ENCODE results near the gene ZIC4.

ZIC4 gene

DNA sequence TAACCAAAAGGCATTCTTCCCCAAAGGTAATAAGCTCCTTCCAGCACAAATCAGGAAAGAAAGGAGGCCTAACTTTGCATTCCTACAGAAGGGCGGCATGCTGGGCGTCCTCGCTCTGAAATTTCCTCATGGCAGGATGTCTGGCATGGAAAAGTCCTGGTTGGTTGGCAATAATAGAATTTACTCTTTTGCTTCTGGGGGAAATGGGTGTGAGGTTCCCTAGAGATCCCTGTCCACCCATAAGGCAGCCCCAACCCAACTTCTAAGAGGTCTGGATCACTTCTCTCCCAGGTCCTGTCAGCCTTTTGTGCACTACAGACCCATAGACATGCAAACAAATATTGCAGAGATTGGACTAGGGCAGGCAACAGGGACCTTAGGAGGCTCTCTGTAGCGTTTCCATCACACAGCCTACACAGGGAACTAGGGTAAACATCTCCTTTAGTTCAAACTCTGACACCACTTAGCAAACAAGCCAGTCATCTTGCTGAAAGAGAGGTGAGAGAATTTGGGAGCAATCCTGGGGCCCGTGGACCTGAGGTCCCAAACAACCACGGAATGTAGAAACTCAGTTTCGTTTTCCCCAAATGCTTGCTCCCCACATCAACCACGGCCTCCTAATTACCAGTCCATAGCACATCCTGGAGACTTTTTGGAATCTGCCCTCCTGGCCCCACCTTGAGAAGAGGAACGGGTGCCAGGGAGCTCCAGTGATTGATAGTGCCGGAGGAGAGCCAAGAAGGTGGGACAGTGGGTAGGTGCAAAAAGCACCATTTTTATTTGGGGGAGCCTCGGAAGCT lies 2.1 kb downstream of the ZIC4 start:
- DNase-seq, result no peak

DNA sequence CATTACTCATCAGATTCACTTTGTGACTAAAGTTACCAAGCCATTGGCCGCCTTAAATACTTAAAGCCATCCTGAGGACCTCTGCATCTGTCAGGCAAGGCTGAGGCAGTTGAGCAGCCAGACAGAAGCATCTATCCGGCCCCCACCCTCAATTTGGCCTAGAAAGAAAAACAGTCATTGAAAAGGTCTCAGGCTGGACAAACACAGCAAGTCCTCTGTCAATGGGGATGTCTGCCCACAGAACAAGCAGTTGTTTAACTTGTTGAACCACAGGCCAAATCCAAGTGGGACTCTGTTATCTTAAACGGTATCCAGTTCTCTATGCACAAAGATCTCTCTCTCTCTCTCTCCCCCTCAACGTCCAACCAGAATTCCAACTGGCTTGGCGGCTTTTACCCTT lies 2.8 kb downstream of the ZIC4 start:
- no peak for DNase-seq

DNA sequence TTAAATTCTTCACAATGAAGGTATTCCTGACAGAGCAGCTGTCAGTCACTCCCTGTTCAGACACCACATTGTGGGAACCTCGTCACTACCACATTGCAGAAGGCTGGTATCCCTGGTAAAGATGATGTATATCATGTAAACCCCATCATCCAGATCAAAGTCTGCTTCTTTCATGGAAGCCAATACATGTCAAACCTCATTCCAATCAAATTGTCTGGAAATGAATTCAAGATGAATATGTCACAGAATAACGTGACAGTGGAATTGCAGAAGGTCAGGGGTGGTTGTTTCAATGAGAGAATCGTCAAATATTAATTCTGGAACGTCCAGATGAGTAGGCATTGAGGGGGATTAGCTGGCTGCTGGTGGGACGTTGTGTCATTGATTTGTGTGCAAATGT lies 4.2 kb downstream of the ZIC4 start:
- no peak for DNase-seq

DNA sequence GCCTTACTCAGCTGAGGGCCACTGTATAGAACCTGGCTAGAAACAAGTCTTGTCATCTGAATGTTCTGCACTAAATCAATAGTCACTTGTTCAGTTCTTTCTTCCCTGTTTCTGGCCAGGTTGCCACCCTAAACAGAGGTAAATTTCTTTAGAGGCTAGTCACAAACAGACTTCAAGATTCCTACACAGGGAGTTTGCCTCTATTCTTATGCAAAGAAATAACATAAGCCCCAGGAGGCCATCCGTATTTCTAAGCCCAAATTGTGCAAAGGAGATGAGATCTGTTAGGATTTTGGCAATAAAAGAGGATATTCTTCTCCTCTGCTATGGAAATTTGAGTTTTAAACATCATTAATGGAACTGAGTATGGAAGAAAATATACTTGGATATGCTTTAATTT lies 4.9 kb downstream of the ZIC4 start:
- no peak for DNase-seq

DNA sequence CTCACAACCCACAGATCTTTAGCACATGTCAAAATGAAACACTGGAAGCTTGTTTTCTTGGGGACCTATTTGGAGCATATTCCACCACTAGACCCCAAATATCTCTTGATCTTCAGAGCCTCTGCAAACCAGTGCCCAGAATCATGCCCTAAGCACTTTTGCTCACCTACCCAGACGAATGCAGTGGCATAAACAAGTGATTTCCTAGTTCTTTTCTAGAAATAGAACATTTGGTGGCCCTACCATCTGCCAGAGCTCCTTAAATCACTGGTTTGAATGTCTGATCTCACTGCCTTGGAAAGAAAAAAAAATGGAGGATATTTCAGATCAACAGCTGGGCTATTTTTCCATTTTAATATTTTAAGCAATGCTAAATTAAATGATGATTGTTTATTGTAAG lies 5.3 kb downstream of the ZIC4 start:
- DNase-seq, result no peak

DNA sequence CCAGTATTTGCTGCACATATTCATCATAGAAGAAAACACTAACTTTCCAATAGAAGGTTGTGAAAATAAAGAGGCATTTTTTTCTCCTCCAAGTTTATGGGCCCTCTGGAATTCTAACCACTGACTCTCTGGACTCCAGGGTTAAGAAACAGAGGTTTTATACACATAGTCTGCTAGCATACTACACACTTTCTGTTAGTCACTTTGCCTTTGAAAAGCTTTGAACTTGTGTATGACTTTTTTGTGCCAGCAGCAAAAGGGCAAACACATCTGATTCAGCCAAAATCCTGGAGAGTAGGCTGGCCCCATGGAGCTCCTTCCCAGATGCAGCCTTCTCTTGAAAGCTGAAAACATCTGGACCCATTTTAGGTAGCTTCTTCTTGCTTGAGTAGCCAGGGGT lies 6.2 kb downstream of the ZIC4 start:
- DNase-seq, result no peak

DNA sequence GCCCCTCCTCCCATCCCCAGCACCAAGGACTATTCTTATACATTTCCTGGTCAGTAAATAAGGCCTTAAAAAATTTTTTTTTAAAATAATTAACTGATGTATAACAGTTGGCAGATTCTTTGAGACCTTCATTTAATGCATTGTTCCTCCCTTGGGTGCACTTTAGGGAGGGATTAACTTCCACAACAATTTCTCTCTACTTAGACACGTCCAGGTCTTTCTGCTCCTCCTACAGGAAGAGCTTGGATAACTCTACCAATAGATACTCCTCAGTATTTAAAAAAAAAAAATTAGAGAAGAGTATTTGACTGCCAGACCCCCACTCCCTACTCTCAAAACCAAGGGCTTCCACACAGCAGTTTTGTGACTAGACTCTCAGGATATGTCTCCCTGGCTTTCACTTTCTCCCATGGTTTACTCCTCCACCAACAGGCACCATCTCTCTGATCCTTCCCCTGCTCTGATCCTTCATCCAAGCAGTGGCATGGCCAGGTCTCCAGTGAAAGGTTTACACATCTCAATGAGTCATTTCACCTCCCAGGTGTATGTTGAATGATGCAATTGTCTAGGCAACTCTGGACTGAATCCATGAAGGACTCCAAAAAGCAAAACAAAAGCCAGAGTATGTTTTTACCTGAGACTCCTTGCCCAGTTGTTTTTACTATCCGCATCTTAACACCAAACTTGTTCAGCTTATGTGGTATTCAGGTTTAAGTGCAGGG lies 7.4 kb downstream of the ZIC4 start:
- DNase-seq, result no peak

DNA sequence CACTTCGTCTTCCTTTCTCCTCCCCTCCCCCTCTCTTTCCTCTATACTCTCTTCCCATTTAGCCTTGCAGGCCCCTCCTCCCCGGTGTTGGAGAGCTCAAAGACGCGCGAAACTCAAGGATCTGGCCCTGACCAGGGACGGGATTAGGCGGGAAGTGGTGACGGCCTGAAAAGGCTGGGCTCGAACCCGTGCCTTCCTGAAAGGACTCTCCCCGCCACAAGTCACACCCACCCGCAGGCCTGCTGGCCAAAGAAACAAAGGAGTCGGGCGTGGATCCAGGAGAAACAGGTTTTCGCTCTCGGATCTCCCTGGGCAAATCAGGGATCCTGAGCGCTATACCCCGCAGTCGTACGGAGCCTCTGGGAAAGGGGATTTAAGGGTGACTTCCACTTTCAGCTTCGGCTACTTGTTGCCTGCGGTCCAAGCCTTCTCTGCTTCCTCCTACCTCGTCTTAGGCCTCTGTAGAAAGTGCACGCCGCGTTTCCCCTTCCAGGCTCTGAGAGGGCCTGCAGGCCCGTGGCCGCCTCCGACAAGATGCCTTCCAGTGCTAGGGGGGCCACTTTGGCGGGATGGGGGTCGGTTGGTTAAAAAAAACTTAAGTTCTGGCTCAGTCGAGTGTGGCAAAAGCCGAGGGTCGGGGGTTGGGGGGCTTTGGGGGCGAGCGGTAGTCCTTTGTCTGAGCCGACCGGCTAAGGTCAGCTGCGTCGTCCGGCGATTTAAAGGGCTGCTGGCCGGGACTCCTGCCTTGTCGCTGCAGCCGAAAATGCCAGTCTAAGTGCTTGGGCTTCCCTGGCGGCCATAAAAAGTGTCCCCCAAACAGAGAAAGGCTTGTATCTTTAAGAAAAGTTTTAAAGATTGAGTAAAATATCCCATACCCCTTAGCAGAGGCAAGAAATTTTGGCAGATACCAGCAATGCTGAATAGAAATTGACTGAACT lies 8.2 kb downstream of the ZIC4 start:
- no peak for DNase-seq

DNA sequence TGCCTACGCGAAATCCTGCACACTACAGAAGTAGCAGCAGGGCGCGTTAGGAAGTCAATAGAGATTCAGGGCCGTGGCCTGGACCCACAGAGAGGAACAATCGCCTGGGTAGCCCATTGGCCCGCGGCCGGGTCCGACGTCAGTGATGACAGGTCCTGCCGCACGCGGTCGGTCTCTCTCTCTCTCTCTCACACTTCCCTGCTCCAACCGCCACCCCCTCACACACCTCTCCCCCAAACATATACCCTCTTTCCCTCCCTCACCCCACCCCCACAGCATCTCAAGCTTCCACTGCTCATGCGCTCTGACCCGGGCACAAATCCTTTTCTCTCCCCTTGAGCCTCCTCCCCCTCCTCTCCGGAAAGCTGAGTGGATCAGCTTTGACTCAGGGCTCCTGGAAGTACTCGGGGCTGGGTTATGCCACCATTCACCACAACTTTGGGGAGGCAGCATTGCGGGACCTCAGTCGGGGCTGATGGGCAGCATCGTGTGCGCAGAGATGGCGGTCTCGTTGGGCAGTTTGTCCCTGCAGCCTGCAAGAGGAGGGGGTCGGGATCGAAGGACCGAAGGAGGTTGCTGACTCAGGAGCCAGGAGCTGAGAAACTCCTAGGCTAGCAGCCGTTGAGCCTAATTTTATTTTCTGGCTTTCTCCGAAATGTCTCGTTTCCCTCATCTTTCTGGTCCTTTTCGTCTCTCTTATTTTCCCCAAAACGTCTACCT lies 9.0 kb downstream of the ZIC4 start:
- DNase-seq, result no peak

DNA sequence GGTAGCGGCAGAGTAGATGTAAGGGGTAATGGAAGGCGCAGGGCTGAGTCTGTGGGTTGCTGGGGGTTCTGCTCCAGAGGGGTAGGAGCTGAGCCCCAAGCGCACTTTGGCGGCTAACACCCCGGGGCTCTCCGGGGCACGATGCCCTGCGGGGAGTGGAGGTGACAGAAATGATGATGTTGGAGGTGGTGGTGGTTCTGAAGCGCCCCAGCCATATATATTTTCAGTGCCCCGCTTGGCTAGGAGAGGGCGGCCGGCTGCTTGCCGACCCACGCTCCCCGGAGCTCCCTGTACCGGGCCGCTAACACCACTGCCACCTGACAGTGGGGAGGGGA lies 9.7 kb downstream of the ZIC4 start:
- DNase-seq, result no peak

DNA sequence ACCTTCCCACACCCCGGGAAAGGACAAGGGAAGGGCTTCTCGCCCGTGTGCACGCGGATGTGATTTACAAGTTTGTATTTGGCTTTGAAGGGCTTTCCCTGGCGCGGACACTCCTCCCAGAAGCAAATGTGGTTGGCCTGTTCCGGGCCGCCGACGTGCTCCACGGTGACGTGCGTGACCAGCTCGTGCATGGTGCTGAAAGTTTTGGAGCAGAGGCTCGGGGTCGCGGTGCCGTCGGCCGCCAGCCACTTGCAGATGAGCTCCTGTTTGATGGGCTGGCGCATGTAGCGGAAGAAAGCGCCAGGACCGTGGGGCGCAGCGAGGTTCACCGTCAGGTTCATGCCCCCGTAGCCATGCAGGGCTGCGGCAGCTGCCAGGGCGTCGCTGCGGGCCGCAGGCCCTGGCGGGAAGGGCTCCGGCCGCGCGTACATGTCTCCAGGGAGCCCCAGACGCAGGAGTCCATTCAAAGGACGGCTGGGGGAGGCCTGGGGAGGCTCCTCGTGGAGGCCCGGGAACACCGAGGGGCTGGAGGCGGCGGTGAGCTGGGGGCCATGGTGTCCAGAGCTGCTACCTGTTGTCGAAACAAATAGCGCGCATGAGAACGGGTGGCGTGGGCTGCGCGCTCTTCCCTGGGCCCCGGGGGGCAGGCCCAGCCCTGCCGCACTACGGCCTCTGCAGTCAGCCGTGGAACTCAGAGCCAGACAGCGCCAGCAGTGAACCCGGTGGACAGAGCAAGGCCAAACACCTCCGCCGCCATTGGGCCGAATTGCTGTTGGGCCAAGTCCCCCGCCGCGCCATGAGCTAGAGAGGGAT lies 10.2 kb downstream of the ZIC4 start:
- no peak for DNase-seq

DNA sequence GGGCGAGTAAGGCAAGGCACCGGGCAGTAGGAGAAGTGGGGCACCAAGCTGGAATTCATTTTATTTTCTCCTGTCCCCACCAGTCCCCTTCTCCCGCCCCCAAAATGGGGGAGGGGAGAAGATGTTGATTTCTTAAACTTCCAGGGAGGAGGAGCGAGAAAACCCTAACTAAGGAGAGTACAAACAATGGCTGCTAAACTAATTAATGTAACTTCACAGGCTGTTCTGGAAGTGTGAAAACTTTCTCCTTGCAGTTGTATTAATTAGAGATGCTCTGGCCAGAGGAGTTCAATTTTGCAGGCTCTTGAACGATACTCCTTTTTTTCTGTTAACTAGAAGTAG lies 11.5 kb downstream of the ZIC4 start:
- DNase-seq, result no peak

DNA sequence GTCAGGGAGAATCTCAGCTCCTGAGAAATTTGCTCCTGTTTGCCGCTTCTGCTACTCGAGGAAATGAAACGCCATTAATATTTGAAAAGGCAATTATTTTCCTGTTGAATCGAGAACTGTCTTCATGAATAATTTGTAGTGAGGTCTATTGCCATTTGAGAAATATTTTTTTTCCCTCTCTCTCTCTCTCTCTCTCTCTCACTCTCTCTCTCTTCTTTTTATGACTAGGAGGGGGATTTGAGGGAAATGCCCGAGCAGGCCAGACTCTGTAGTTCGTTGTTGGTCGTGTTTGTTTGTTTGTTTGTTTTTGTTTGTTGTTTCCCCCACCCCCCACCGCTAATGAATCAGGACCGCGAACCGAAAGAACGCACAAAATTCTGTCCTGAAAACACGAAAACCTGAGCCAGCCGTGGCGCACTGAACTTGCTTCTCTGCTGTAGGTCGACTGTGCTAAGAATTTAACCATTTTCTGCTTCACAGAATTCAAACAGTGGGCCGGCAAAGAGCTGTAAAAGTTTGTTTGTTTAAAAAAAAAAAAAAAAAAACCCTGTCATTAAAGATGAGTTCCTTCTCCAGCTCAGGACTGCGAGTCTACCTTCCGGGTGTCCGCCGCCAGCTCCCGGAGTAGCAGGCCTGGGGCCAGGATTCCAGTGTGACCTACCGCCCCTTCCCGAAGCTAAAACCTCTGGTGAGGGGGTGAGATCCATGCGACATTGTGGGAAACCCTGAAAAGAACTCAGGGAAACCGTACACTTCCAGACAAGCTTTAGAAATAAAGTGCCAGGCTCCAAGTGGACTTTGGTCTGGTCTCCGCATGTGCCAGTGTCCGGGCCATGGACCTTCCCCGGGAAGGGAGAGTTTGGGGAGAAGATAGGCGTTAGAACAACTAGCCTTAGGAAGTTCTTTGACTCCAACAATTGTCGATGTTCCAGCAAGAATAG lies 12.1 kb downstream of the ZIC4 start:
- DNase-seq, result no peak

DNA sequence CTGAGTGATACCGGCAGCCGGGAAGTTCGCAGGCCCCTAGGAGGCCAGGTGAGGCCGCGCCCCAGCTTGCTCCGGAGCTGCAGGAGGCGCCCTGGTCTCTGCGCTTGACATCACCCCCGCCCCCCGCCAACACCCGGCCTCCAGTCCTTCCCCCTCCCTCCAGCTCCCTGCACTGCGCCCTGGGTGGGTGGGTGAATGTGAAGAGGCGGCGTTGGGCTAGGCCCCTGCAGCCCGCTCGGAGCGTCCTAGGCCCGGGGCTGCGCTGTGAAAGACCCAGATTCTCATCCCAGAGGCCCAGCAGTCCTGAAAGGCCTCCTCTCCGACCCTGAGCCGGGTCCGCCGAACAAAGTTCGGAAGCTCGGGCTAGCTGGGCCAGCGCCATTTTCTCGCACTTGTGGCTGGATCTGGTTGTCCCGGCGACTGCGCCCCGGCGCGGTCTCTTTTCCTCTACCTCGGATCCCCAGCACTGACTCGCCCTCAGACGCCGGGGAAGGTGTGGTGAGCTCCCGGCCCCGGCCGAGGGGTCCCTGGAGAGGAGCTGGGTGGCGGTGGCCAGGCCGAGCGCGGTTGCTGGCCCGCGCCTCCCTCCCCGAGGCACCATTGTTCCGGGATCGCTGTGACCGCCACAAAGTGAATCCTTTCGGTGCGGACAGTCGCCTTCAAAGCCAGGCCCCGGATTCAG lies 12.9 kb downstream of the ZIC4 start:
- no peak for DNase-seq

DNA sequence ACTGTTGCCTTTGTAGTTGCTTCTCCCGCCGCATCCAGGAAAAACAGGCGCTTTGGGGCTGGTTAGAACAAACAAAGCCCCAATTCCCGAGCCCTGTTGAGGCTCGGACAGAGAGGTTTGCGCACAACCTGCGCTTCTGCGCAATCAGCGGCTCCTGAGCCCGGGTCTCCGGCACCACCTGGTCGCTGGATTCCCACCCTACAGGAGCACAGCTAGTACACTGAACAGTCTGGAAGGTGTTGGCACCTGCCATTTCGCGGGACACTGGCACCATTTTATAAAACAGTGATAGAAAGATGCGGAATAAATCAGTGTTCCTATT lies 13.8 kb downstream of the ZIC4 start:
- DNase-seq, result no peak

DNA sequence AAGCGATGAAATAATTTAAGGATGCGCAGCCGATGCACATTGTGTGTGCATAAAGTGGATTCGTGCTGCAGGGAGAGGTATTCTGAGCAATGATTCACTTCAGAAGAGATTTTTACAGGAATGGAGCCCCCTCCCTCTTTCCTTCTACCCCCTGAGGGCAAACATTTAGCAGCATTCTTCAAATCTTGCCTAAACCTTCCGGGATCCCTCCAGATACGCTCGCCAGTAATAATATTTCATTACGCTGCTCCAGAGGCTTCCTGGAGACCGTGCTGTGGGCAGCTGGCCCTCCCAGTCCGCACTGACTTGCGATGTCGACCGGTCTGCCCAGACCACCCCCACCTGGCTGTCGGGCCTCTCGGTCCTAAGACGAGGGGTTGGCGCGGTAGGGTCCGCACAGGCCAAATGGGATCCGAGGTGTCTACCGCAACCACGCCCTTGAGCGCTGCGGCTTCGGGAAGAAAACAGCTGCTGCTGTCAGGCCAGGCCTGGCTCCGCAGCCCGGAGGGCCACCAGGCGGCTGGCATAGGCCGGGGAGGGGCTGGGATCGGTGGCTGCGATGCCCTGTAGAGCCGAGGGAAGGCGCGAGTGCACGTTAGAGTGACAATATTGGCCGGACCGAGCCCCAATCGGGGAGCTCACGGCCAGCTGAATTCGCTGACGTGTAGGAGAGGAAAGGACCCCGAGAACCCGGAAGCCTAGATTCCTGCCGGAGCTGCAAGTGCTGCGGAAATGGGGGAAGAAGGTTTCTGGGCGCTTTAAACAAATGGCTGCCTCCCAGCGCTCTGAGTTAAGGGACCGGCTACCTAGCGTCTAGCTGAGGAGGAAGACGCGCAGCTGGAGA lies 14.3 kb downstream of the ZIC4 start:
- no peak for DNase-seq

DNA sequence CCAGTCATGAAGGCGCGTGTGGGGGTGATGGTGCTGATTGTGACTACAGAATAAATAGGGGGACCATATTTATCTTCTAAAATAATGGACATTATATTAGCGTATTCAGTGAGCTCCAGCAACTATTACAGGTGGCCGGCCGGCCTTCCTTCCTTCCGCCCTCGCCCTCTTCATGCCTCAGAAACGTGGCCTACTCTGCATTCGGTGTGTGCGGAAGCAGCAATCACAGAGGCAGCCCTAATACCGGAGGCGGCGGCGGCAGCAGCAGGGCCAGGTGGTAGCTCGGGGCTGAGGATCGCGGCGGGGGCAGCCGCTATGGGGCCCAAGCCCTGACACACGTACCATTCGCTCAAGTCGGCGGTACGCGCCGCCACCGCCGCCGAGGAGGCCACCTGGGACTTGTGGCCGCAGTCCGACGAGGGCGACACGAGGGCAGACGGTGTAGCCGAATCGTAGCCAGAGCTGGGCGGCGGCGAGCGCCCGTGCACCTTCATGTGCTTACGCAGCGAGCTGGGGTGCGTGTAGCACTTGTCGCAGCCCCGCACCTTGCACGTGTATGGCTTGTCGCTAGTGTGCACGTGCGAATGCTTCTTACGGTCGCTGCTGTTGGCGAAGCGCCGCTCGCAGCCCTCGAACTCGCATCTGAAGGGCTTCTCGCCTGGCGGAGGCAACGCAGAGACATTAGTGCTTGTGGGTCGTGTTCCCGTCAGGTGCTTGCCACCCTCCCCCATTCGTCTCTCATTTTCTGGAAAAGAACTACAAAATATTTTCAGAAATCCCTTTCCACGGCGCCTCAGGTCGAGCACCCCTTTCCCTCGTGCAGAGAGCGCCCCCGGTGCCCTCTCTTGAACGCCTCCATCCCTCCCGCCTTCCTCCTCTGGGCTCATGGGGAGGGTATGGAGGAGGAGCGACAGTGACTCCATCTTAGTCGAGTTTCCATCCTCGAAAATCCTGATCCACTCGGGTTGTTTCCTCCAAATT lies 15.5 kb downstream of the ZIC4 start:
- DNase-seq, result no peak

DNA sequence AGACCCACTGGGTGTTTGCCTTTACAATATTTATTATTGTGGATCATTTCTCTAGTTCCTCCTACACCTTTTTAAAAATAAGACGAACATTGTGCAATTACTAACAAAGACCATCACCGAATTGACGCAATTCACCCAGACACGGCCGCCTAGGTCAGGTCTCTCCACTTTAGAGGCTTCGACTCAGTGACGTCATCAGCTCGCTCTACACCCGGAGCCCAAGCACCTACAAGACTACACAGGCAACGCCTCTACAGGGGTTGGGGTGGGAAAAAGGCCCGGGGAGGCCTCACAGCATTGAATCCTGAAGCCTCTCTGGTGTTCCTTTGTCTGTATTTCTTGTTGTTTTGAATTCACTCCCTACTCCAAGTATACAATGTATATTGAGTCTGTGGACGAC lies 16.6 kb downstream of the ZIC4 start:
- DNase-seq, result no peak
